HCT116 (cell line): ENCODE data around the gene MBD1. TPM values are rescaled to one million over a fixed set of nuclear protein-coding genes. Genes with fewer than 3 reads are reported as not detected.

Experiments used
- ATAC-seq: fragments of 200-7000 bp; cut with Tn5 transposase; 2 replicates; pipeline ENCODE4 v1.9.1; 2020; ENCODE audit warnings: mild to moderate bottlenecking, moderate library complexity
- BruUV-seq: library from RNA; stranded (reverse); fragments of 400-500 nt; replicated peaks from 2 replicates; lab custom pipeline; 2021; lab: Mats Ljungman, UMichigan
- CTCF ChIA-PET: fragments of 300-600 bp; sonication (Branson Sonifier 250); formaldehyde crosslinking; loops from one replicate; lab custom pipeline; 2021; ENCODE audit warnings: antibody characterized with exemption; lab: Charles Lee
- POLR2A ChIA-PET: fragments of 300-600, 350-600 bp; sonication (Branson Sonifier 250); formaldehyde crosslinking; loops from one replicate; lab custom pipeline; 2021; ENCODE audit warnings: antibody characterized with exemption; lab: Charles Lee
- RAD21 ChIA-PET, 2 experiments: fragments of 300-600 bp; sonication (Branson Sonifier 250); formaldehyde crosslinking; loops; one replicate each; lab custom pipeline; 2023; ENCODE audit warnings: low total read pairs in 2 of 2; ENCODE audit not compliant: uncharacterized antibody in 2 of 2, unreplicated experiment in 2 of 2, low non-redundant PET in 1 of 2; lab: Charles Lee
- DNase-seq: peaks from one replicate; pipeline ENCODE4 v3.0.0-alpha.2; 2010; ENCODE audit warnings: low read depth, low spot score
- H2AFZ ChIP-seq: fragments of 200-600 bp; shearing (Covaris generic), sonication (generic); 2 replicates; pipeline ENCODE4 v1.6.1; 2017; ENCODE audit warnings: low read depth, mixed run types, mixed read lengths, antibody characterized with exemption, low read length; ENCODE audit not compliant: poor library complexity, severe bottlenecking
- H3K27ac ChIP-seq: 2 replicates; pipeline ENCODE4 v1.5.1; 2012; ENCODE audit warnings: low read depth, low read length
- H3K27me3 ChIP-seq: fragments of 200-600 bp; sonication (generic); 2 replicates; pipeline ENCODE4 v1.6.1; 2016; ENCODE audit warnings: mixed run types, low read length, mixed read lengths; ENCODE audit not compliant: insufficient read depth
- H3K36me3 ChIP-seq, 2 experiments: fragments of 200-500 bp in 1 of 2; fragments of 200-600 bp in 1 of 2; sonication (Bioruptor generic) in 1 of 2; sonication (generic) in 1 of 2; 2 replicates each; pipeline versions ENCODE4 v1.5.1 to v1.6.1; 2014 to 2016; ENCODE audit warnings: low read length in 2 of 2, inconsistent platforms in 1 of 2, mixed read lengths in 1 of 2, mixed run types in 1 of 2; ENCODE audit not compliant: insufficient read depth in 2 of 2, control insufficient read depth in 1 of 2
- H3K4me1 ChIP-seq, 2 experiments: fragments of 200-600 bp in 1 of 2; sonication (generic) in 1 of 2; 2 replicates each; pipeline versions ENCODE4 v1.5.1 to v1.6.1; 2012 to 2017; ENCODE audit warnings: low read length in 2 of 2, inconsistent platforms in 1 of 2, mild to moderate bottlenecking in 1 of 2, mixed read lengths in 1 of 2, mixed run types in 1 of 2, moderate library complexity in 1 of 2; ENCODE audit not compliant: insufficient read depth in 2 of 2, control insufficient read depth in 1 of 2
- H3K4me2 ChIP-seq: fragments of 200-600 bp; sonication (generic); 2 replicates; pipeline ENCODE4 v1.6.1; 2017; ENCODE audit warnings: mixed run types, low read length, mixed read lengths
- H3K4me3 ChIP-seq, 2 experiments: fragments of 200-600 bp in 1 of 2; sonication (generic) in 1 of 2; replicated peaks in 1 of 2; 2 replicates each; pipeline ENCODE4 v1.5.1; 2011 to 2016; ENCODE audit warnings: low read length in 2 of 2, control low read depth in 1 of 2, low read depth in 1 of 2, mild to moderate bottlenecking in 1 of 2, mixed read lengths in 1 of 2, mixed run types in 1 of 2
- H3K79me2 ChIP-seq: fragments of 200-600 bp; sonication (generic); 2 replicates; pipeline ENCODE4 v1.6.1; 2017; ENCODE audit warnings: mild to moderate bottlenecking, mixed run types, low read length, moderate library complexity, mixed read lengths; ENCODE audit not compliant: insufficient read depth
- H3K9ac ChIP-seq: fragments of 200-600 bp; sonication (generic); 2 replicates; pipeline ENCODE4 v1.6.1; 2016; ENCODE audit warnings: low read length, mixed read lengths
- H3K9me2 ChIP-seq: fragments of 200-600 bp; sonication (generic), shearing (Covaris generic); 2 replicates; pipeline ENCODE4 v1.6.1; 2017; ENCODE audit warnings: mixed run types, mild to moderate bottlenecking, moderate library complexity; ENCODE audit not compliant: insufficient read depth
- H3K9me3 ChIP-seq, 2 experiments: fragments of 200-500 bp in 1 of 2; fragments of 200-600 bp in 1 of 2; sonication (Bioruptor generic) in 1 of 2; sonication (generic) in 1 of 2; 2 replicates each; pipeline ENCODE4 v1.6.1; 2014 to 2017; ENCODE audit warnings: low read length in 2 of 2, mixed read lengths in 2 of 2, inconsistent platforms in 1 of 2, low read depth in 1 of 2, mild to moderate bottlenecking in 1 of 2, mixed run types in 1 of 2, moderate library complexity in 1 of 2; ENCODE audit not compliant: control insufficient read depth in 1 of 2, insufficient read depth in 1 of 2
- H4K20me1 ChIP-seq: fragments of 200-600 bp; sonication (generic), shearing (Covaris generic); 2 replicates; pipeline ENCODE4 v1.6.1; 2017; ENCODE audit warnings: mixed run types, mild to moderate bottlenecking, moderate library complexity; ENCODE audit not compliant: insufficient read depth
- CEBPB ChIP-seq: IDR thresholded peaks from 2 replicates; pipeline ENCODE4 v1.6.1; 2012; ENCODE audit warnings: low read depth
- CTCF ChIP-seq, 3 experiments: fragments of 200-600 bp in 1 of 3; sonication (generic) in 1 of 3; IDR thresholded peaks in 2 of 3; conservative IDR thresholded peaks in 1 of 3; 2 replicates each; pipeline ENCODE4 v1.5.1; 2012 to 2017; ENCODE audit warnings: low read depth in 2 of 3, low read length in 2 of 3, antibody characterized with exemption in 1 of 3, borderline replicate concordance in 1 of 3, control low read depth in 1 of 3, mild to moderate bottlenecking in 1 of 3, mixed read lengths in 1 of 3, mixed run types in 1 of 3, moderate library complexity in 1 of 3; ENCODE audit not compliant: insufficient read depth in 1 of 3
- ELF1 ChIP-seq: IDR thresholded peaks from 2 replicates; pipeline ENCODE4 v1.6.1; 2012; ENCODE audit warnings: low read depth, borderline replicate concordance
- SIN3A ChIP-seq: IDR thresholded peaks from 2 replicates; pipeline ENCODE4 v1.6.1; 2012; ENCODE audit warnings: low read depth
- ZBTB33 ChIP-seq: IDR thresholded peaks from 2 replicates; pipeline ENCODE4 v1.6.1; 2011; ENCODE audit warnings: mild to moderate bottlenecking, low read length, moderate library complexity; ENCODE audit not compliant: insufficient replicate concordance; ENCODE audit errors: extremely low read depth
- ZNF274 ChIP-seq: fragments of 200-500 bp; sonication (Bioruptor generic); IDR thresholded peaks from 2 replicates; pipeline ENCODE4 v1.6.1; 2014; ENCODE audit warnings: mild to moderate bottlenecking, low read depth, low read length, inconsistent platforms
- intact Hi-C: fragments of 100-400 bp; cut with micrococcal nuclease; formaldehyde crosslinking; loops from 2 replicates; pipeline ENCODE4 v1.10.0; 2022
- total RNA-seq: library from RNA; stranded (reverse); gene quantifications from one replicate; pipeline ENCODE4 v1.2.1, GENCODE V29; 2021; ENCODE audit not compliant: unreplicated experiment

Gene MBD1
- total RNA-seq, 1 experiment from 2014 or later = 63.9 TPM

- TF ChIP-seq ELF1 = no peak
- TF ChIP-seq ZBTB33 = no peak
- TF ChIP-seq ZNF274 = no peak
- Histone ChIP-seq H3K4me2 (no peak overlapping the region), H3K27ac (no peak overlapping the region), H3K4me3 (no peak overlapping the region), H3K9ac (no peak overlapping the region), H3K4me1 (no peaks in the 10 kb centered on the region), H3K36me3 (peaks cover 57 to 70% of the 10 kb centered on the region in 2 experiments), H2AFZ (no peak overlapping the region), H3K79me2 (0 out of 2 replicates have a peak, but pooled peaks cover 2% of the 10 kb centered on the region), H3K27me3 (no peaks in the 10 kb centered on the region), H3K9me3 (no peaks in the 10 kb centered on the region), H4K20me1 (no peaks in the 10 kb centered on the region), H3K9me2 (no peaks in the 10 kb centered on the region)
- ATAC-seq (no peak), DNase-seq (no peak)
- RAD21 ChIA-PET = no interaction called here
- intact Hi-C loops = no loop called here
- BruUV-seq = no TSS peak
- CTCF ChIA-PET = no interaction called here
- POLR2A ChIA-PET = interaction anchor here (1.0 kb wide), 1 partner anchor 9 kb away, joined by 3 read pairs; the partner anchor contains the start of gene MBD1
Measured at GRCh38 chr18:50272568-50272967, 8.8 kb downstream of the MBD1 start.

- Histone ChIP-seq H3K4me1 (no peaks in the 10 kb centered on the region), H3K36me3 (peaks cover 38 to 42% of the 10 kb centered on the region in 2 experiments), H3K27me3 (no peaks in the 10 kb centered on the region), H3K4me3 (no peak overlapping the region), H2AFZ (no peak overlapping the region), H3K4me2 (no peak overlapping the region), H4K20me1 (no peaks in the 10 kb centered on the region), H3K79me2 (no peaks in the 10 kb centered on the region), H3K9me3 (no peaks in the 10 kb centered on the region), H3K27ac (no peak overlapping the region), H3K9ac (no peak overlapping the region), H3K9me2 (no peaks in the 10 kb centered on the region)
- ChIA-PET CTCF (interaction anchor here (1.0 kb wide), 1 partner anchor 89 kb away, joined by 3 read pairs; no protein-coding TSS in a partner anchor), RAD21 (no interaction called here), POLR2A (no interaction called here)
- no peak for TF ChIP-seq CEBPB
- peak in 2 of 3 experiments; percentile 34; a peak in 4 of 6 replicates for TF ChIP-seq CTCF (IDR thresholded peaks at IDR 0.05 in 2 of 3, conservative IDR thresholded peaks at IDR 0.05 in 1 of 3; ENCODE audit: borderline replicate concordance in 1 of 3, insufficient read depth in 1 of 3, low read depth in 2 of 3, low read length in 2 of 3)
- no peak for TF ChIP-seq SIN3A
- no TSS peak for BruUV-seq
- DNase-seq (no peak), ATAC-seq (peak; percentile 77)
- intact Hi-C loops = no loop called here
Measured at GRCh38 chr18:50268022-50268747, 13.1 kb downstream of the MBD1 start.
